SK-N-SH (cell line): ENCODE data around the gene SERPINB10. TPM values are rescaled to one million over a fixed set of nuclear protein-coding genes. Genes with fewer than 3 reads are reported as not detected.
A peak's percentile ranks its signal among the peaks of the same experiment; 100 is the strongest.

Experiments used
- CTCF ChIA-PET: fragments of 300-600, 350-600 bp; formaldehyde crosslinking; extraction: SDS; loops from one replicate; lab custom pipeline; 2021; lab: Yijun Ruan, JAX
- POLR2A ChIA-PET: fragments of 350-600 bp; sonication (Branson Sonifier 250); formaldehyde crosslinking; extraction: SDS; loops from one replicate; lab custom pipeline; 2020; ENCODE audit warnings: antibody characterized with exemption, inconsistent platforms; lab: Yijun Ruan, JAX
- DNase-seq: peaks from one replicate; pipeline ENCODE4 v3.0.0; 2012
- H2AFZ ChIP-seq: fragments of 200-600 bp; sonication (generic); 2 replicates; pipeline ENCODE4 v1.8.1; 2016; ENCODE audit warnings: antibody characterized with exemption, mild to moderate bottlenecking, low read depth
- H3F3A ChIP-seq: fragments of 200-600 bp; sonication (generic); replicated peaks from 2 replicates; pipeline ENCODE3; 2016; ENCODE audit warnings: antibody characterized with exemption, mild to moderate bottlenecking; ENCODE audit not compliant: insufficient read depth
- H3K27ac ChIP-seq, 2 experiments: fragments of 200-500 bp in 1 of 2; fragments of 200-600 bp in 1 of 2; sonication (Bioruptor generic) in 1 of 2; sonication (generic), shearing (Covaris generic) in 1 of 2; 2 replicates each; pipeline versions ENCODE4 v1.5.1 to v1.6.1; 2014 to 2016; ENCODE audit warnings: low read depth in 2 of 2, inconsistent platforms in 1 of 2, low read length in 1 of 2, mild to moderate bottlenecking in 1 of 2, mixed read lengths in 1 of 2
- H3K27me3 ChIP-seq: fragments of 200-600 bp; sonication (generic), shearing (Covaris generic); 2 replicates; pipeline ENCODE4 v1.6.1; 2016; ENCODE audit warnings: mixed run types; ENCODE audit not compliant: insufficient read depth
- H3K36me3 ChIP-seq, 2 experiments: fragments of 200-500 bp in 1 of 2; fragments of 200-600 bp in 1 of 2; sonication (Bioruptor generic) in 1 of 2; sonication (generic) in 1 of 2; replicated peaks in 1 of 2; 2 replicates each; pipeline versions ENCODE3 to v1.5.1; 2014 to 2016; ENCODE audit warnings: low read length in 1 of 2, mild to moderate bottlenecking in 1 of 2; ENCODE audit not compliant: insufficient read depth in 2 of 2, control insufficient read depth in 1 of 2
- H3K4me1 ChIP-seq, 2 experiments: fragments of 200-500 bp in 1 of 2; fragments of 200-600 bp in 1 of 2; sonication (Bioruptor generic) in 1 of 2; sonication (generic), shearing (Covaris generic) in 1 of 2; 2 replicates each; pipeline versions ENCODE4 v1.5.1 to v1.6.1; 2014 to 2016; ENCODE audit warnings: low read depth in 1 of 2, low read length in 1 of 2, mixed run types in 1 of 2; ENCODE audit not compliant: insufficient read depth in 2 of 2, control insufficient read depth in 1 of 2
- H3K4me2 ChIP-seq: fragments of 200-600 bp; sonication (generic), shearing (Covaris generic); 2 replicates; pipeline ENCODE4 v1.6.1; 2017; ENCODE audit warnings: mixed run types
- H3K4me3 ChIP-seq, 2 experiments: fragments of 200-500 bp in 1 of 2; fragments of 200-600 bp in 1 of 2; sonication (Bioruptor generic) in 1 of 2; sonication (generic), shearing (Covaris generic) in 1 of 2; 2 replicates each; pipeline versions ENCODE4 v1.5.1 to v1.8.1; 2014 to 2016; ENCODE audit warnings: low read depth in 2 of 2, inconsistent platforms in 1 of 2, low read length in 1 of 2, mild to moderate bottlenecking in 1 of 2, mixed read lengths in 1 of 2, moderate library complexity in 1 of 2
- H3K79me2 ChIP-seq: fragments of 200-600 bp; sonication (generic); 2 replicates; pipeline ENCODE4 v1.8.1; 2017; ENCODE audit warnings: mild to moderate bottlenecking; ENCODE audit not compliant: insufficient read depth
- H3K9ac ChIP-seq: fragments of 200-600 bp; sonication (generic); 2 replicates; pipeline ENCODE4 v1.6.1; 2017; ENCODE audit warnings: mixed run types
- H3K9me2 ChIP-seq: fragments of 200-600 bp; sonication (generic); 2 replicates; pipeline ENCODE4 v1.6.1; 2017; ENCODE audit warnings: mixed run types
- H3K9me3 ChIP-seq: fragments of 200-600 bp; sonication (generic); 2 replicates; pipeline ENCODE4 v1.6.1; 2017; ENCODE audit warnings: mixed run types, mild to moderate bottlenecking, moderate library complexity
- H4K20me1 ChIP-seq: fragments of 200-600 bp; sonication (generic); 2 replicates; pipeline ENCODE4 v1.6.1; 2017; ENCODE audit warnings: mild to moderate bottlenecking, mixed run types; ENCODE audit not compliant: insufficient read depth
- CHD2 ChIP-seq: fragments of 150-350 bp; IDR thresholded peaks from 2 replicates; pipeline ENCODE4 v1.6.1; 2018; ENCODE audit warnings: low read length; ENCODE audit not compliant: partially characterized antibody
- ELF1 ChIP-seq: IDR thresholded peaks from 2 replicates; pipeline ENCODE4 v1.4.0; 2012
- EP300 ChIP-seq, 2 experiments: IDR thresholded peaks; 2 replicates each; pipeline versions ENCODE4 v1.4.0 to v1.6.1; 2012; ENCODE audit warnings: borderline replicate concordance in 1 of 2, low read depth in 1 of 2, low read length in 1 of 2
- EZH2phosphoT487 ChIP-seq: fragments of 200-600 bp; sonication (generic); IDR thresholded peaks from 2 replicates; pipeline ENCODE4 v1.6.1; 2017; ENCODE audit warnings: low read depth, mixed run types, mild to moderate bottlenecking, antibody characterized with exemption, moderate library complexity, borderline replicate concordance
- FOSL2 ChIP-seq: IDR thresholded peaks from 2 replicates; pipeline ENCODE4 v1.4.0; 2012; ENCODE audit warnings: low read depth, mild to moderate bottlenecking, moderate library complexity, borderline replicate concordance
- FOXJ3 ChIP-seq: sonication (generic); formaldehyde crosslinking; IDR thresholded peaks from 2 replicates; pipeline ENCODE4 v1.5.1; 2020; ENCODE audit warnings: mild to moderate bottlenecking, missing genetic modification reagents
- FOXM1 ChIP-seq: IDR thresholded peaks from 2 replicates; pipeline ENCODE4 v1.4.0; 2012; ENCODE audit warnings: low read depth, mild to moderate bottlenecking
- GABPA ChIP-seq: IDR thresholded peaks from 2 replicates; pipeline ENCODE4 v1.4.0; 2012; ENCODE audit warnings: low read depth, mild to moderate bottlenecking
- MXI1 ChIP-seq: IDR thresholded peaks from 2 replicates; pipeline ENCODE4 v1.6.1; 2012; ENCODE audit warnings: mild to moderate bottlenecking, low read depth, low read length, improper control_type of control experiment
- NRF1 ChIP-seq: IDR thresholded peaks from 2 replicates; pipeline ENCODE4 v1.6.1; 2012; ENCODE audit warnings: low read depth, mild to moderate bottlenecking, low read length
- POLR2AphosphoS5 ChIP-seq: IDR thresholded peaks from 2 replicates; pipeline ENCODE4 v1.6.1; 2012; ENCODE audit warnings: low read depth, low read length
- RAD21 ChIP-seq: IDR thresholded peaks from 2 replicates; pipeline ENCODE4 v1.6.1; 2012; ENCODE audit warnings: mild to moderate bottlenecking, low read length
- RCOR1 ChIP-seq: fragments of 150-350 bp; IDR thresholded peaks from 2 replicates; pipeline ENCODE4 v1.6.1; 2017; ENCODE audit warnings: antibody characterized with exemption, low read length
- RXRA ChIP-seq: IDR thresholded peaks from 2 replicates; pipeline ENCODE4 v1.4.0; 2012; ENCODE audit warnings: low read depth, mild to moderate bottlenecking, borderline replicate concordance
- SIN3A ChIP-seq: IDR thresholded peaks from 2 replicates; pipeline ENCODE4 v1.6.1; 2012; ENCODE audit warnings: low read depth, mild to moderate bottlenecking, low read length, moderate library complexity, borderline replicate concordance
- TAF1 ChIP-seq: IDR thresholded peaks from 2 replicates; pipeline ENCODE4 v1.6.1; 2012; ENCODE audit warnings: low read depth, mild to moderate bottlenecking, low read length, moderate library complexity, borderline replicate concordance
- TCF12 ChIP-seq: IDR thresholded peaks from 2 replicates; pipeline ENCODE4 v1.4.0; 2012
- TEAD4 ChIP-seq: IDR thresholded peaks from 2 replicates; pipeline ENCODE4 v1.4.0; 2012; ENCODE audit warnings: mild to moderate bottlenecking, borderline replicate concordance; ENCODE audit not compliant: insufficient read depth
- WGBS: methylation state at CpG from one replicate; pipeline ENCODE4 v1.1.6; 2017; ENCODE audit warnings: low lambda C conversion rate; 5-methylcytosine and 5-hydroxymethylcytosine counted together
- polyA plus RNA-seq, 3 experiments: library from polyadenylated mRNA; depleted of rRNA; stranded (reverse); fragments of >200 nt; gene quantifications; 2 replicates each; pipeline ENCODE4 v1.2.3, GENCODE V29; 2012
- TF ChIP-seq, protein P1 (sequence below): fragments of 200-600 bp; sonication (generic); IDR thresholded peaks from 2 replicates; pipeline ENCODE4 v1.6.1; 2017; ENCODE audit warnings: antibody characterized with exemption, mild to moderate bottlenecking, moderate library complexity
- TF ChIP-seq, protein P2 (sequence below): IDR thresholded peaks from 2 replicates; pipeline ENCODE4; 2012
- TF ChIP-seq, protein P3 (sequence below): IDR thresholded peaks from 2 replicates; pipeline ENCODE4 v1.4.0; 2012; ENCODE audit warnings: low read depth, borderline replicate concordance

Gene SERPINB10
- polyA plus RNA-seq, 1 of the 3 experiments (the other 2 are of a cell fraction) = 0.10 TPM

GRCh38 chr18:63922049-63922448, 14.3 kb downstream of the SERPINB10 start (continued):
- TF ChIP-seq TEAD4 = no peak
- TF ChIP-seq NRF1 = no peak
- no peak for TF ChIP-seq FOXM1
- no peak for TF ChIP-seq ELF1
- TF ChIP-seq GABPA = no peak
- no peak for TF ChIP-seq POLR2AphosphoS5
- TF ChIP-seq SIN3A = no peak
- no peak for TF ChIP-seq FOXJ3 (CRISPR knock-in tag)
- TF ChIP-seq TCF12 = no peak
- TF ChIP-seq RAD21 = no peak
- TF ChIP-seq, all 33 proteins: peak for 0

DNA sequence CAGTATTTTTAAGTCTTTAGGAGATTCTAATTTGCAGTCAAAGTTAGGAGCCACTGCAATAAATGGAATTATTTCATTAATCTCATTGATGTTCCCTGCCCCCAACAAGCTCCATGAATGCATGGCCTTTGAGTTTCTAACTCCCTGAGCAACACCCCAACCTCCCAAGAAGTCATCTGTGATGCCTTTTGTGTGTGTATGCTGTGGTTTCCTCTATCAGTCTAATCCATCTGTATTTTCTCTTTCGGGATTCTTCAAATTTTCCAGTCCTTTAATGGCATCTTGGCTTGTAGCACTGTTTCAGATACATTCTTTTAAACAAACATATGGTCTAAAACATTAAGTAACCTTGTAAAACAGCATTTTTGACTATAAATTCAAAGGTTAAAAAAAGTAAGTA, 16.8 kb downstream of the SERPINB10 start:
- Histone ChIP-seq H3K4me3 (no peak overlapping the region), H3K27ac (peak overlapping the region in 1 of 2 experiments; percentile 25; a peak in 1 of 4 replicates), H3K79me2 (no peaks in the 10 kb centered on the region), H3K36me3 (no peaks in the 10 kb centered on the region), H3K27me3 (no peaks in the 10 kb centered on the region; the same call in 1 of the 2 replicates), H3K4me1 (no peaks in the 10 kb centered on the region), H2AFZ (no peak overlapping the region), H3K9me2 (0 out of 2 replicates have a peak, but pooled peaks cover 4% of the 10 kb centered on the region), H3F3A (no peaks in the 10 kb centered on the region), H4K20me1 (no peaks in the 10 kb centered on the region), H3K9me3 (no peaks in the 10 kb centered on the region), H3K9ac (no peak overlapping the region), H3K4me2 (no peak overlapping the region; the same call in 1 of the 2 replicates)
- WGBS = 0% methylated on average over 1 of the region's 1 CpG
- ChIA-PET CTCF (interaction anchor here (1.0 to 1.7 kb wide), 2 partner anchors 12 to 30 kb away, joined by 3 to 7 read pairs; no protein-coding TSS in a partner anchor), POLR2A (no interaction called here)
- DNase-seq = no peak
- no peak for TF ChIP-seq CHD2
- TF ChIP-seq POLR2AphosphoS5 = no peak
- TF ChIP-seq TAF1 = no peak
- TF ChIP-seq EZH2phosphoT487 = no peak
- no peak for TF ChIP-seq EP300 (IDR thresholded peaks at IDR 0.05; ENCODE audit: borderline replicate concordance in 1 of 2, low read depth in 1 of 2, low read length in 1 of 2)
- TF ChIP-seq MXI1 = no peak
- TF ChIP-seq, protein P1, sequence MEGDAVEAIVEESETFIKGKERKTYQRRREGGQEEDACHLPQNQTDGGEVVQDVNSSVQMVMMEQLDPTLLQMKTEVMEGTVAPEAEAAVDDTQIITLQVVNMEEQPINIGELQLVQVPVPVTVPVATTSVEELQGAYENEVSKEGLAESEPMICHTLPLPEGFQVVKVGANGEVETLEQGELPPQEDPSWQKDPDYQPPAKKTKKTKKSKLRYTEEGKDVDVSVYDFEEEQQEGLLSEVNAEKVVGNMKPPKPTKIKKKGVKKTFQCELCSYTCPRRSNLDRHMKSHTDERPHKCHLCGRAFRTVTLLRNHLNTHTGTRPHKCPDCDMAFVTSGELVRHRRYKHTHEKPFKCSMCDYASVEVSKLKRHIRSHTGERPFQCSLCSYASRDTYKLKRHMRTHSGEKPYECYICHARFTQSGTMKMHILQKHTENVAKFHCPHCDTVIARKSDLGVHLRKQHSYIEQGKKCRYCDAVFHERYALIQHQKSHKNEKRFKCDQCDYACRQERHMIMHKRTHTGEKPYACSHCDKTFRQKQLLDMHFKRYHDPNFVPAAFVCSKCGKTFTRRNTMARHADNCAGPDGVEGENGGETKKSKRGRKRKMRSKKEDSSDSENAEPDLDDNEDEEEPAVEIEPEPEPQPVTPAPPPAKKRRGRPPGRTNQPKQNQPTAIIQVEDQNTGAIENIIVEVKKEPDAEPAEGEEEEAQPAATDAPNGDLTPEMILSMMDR = no peak
- TF ChIP-seq FOSL2 = no peak
- TF ChIP-seq, protein P2, sequence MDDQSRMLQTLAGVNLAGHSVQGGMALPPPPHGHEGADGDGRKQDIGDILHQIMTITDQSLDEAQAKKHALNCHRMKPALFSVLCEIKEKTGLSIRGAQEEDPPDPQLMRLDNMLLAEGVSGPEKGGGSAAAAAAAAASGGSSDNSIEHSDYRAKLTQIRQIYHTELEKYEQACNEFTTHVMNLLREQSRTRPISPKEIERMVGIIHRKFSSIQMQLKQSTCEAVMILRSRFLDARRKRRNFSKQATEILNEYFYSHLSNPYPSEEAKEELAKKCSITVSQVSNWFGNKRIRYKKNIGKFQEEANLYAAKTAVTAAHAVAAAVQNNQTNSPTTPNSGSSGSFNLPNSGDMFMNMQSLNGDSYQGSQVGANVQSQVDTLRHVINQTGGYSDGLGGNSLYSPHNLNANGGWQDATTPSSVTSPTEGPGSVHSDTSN = no peak
- TF ChIP-seq RXRA = no peak
- TF ChIP-seq FOXJ3 (CRISPR knock-in tag) = no peak
- no peak for TF ChIP-seq SIN3A
- no peak for TF ChIP-seq ELF1
- TF ChIP-seq RCOR1 = no peak
- no peak for TF ChIP-seq NRF1
- TF ChIP-seq TEAD4 = no peak
- TF ChIP-seq, protein P3, sequence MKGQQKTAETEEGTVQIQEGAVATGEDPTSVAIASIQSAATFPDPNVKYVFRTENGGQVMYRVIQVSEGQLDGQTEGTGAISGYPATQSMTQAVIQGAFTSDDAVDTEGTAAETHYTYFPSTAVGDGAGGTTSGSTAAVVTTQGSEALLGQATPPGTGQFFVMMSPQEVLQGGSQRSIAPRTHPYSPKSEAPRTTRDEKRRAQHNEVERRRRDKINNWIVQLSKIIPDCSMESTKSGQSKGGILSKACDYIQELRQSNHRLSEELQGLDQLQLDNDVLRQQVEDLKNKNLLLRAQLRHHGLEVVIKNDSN = no peak
